Smooth muscle cell of bladder (primary cell): ENCODE results near the gene SLC51B. TPM values are rescaled to one million over a fixed set of nuclear protein-coding genes. Genes with fewer than 3 reads are reported as not detected.

ENCODE experiments used
- total RNA-seq: library from RNA; depleted of rRNA; stranded (reverse); fragments of >200 nt; gene quantifications from 2 replicates; pipeline ENCODE4 v1.2.3, GENCODE V29; 2014

SLC51B gene
- 0.55 and 2.0 TPM in 2 replicates for total RNA-seq

DNA sequence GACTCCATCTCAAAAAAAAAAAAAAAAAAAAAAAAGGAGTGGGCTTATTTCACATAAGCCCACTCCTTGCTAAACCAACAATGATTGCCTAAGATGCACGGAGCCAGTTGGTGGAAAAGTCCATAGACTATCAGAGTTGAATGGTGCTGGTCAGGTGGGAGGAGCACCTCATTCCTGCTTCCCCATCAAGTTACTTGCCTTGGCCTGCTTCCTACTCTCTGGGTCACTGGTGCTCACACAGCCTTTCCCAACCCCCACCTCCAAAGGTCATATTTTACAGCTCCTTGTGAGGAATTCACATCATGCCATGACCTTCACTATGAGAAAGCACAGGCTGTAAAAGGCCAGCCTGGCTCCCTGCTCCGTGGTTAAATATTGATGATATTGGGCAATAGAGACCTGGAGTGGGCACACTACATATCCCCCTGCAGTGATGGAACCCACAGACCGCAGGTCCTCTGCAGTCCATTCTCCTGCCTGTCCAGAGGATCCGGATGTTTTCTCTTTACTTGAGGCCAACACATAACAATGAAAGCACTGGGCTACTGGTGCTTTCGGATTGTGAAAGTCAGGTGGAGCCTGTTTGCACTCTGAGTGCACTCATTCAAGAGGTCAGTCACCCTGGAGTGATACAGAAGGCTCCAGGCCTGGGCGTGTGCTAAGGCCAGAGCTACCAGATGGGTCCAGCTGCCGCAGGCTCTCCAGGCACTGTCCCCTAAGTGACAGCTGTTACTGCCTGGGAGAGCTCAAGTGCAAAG lies at the start of gene SLC51B:
Gene SLC51B (plus strand): TSS at position 664 of the 758 bp plus-strand sequence. CDS start 4,618 bp downstream, outside the sequence.

DNA sequence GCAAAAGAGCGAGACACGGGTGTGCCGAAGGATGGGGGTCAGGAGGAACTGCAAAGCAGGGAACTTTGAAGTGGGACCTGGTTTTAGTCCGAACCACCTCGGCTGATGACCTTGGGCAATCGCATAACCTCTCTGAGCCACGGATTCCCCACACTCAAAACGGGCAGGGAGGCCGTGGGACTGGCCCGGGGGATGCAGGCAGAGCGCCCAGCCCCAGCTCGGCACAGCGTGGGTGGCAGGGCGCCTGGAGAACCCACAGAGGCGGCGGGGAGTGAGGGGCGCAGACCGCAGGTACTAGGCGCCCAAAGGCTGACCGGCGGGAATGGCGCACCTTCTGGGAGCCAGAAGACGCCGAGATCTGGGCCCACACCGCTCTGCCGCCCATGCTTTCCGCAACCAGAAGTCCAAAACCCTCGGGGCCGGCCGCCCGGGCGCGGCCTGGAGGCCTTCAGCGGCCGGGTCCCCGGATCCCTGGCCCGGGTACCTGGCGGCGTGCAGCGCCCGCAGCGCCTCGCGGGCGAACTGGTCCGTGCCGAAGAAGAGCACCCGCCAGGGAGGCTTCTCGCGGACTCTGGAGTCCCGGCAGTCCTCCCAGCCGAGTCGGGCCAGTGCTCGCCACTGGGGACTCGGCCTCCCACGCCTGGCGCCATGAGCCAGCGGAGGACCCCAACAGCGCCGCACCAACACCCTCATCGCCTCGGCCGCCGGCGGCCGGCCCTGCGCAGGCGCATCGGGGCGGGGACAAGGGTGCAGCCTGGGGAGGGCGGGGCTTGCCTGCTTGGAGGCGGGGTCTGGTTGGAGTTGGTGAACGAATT lies 16.1 kb upstream of the SLC51B start, which contains the start of gene MTFMT:
Gene MTFMT (minus strand): TSS at position 719 of the 815 bp plus-strand sequence. CDS start 26 bp downstream, at position 693.

DNA sequence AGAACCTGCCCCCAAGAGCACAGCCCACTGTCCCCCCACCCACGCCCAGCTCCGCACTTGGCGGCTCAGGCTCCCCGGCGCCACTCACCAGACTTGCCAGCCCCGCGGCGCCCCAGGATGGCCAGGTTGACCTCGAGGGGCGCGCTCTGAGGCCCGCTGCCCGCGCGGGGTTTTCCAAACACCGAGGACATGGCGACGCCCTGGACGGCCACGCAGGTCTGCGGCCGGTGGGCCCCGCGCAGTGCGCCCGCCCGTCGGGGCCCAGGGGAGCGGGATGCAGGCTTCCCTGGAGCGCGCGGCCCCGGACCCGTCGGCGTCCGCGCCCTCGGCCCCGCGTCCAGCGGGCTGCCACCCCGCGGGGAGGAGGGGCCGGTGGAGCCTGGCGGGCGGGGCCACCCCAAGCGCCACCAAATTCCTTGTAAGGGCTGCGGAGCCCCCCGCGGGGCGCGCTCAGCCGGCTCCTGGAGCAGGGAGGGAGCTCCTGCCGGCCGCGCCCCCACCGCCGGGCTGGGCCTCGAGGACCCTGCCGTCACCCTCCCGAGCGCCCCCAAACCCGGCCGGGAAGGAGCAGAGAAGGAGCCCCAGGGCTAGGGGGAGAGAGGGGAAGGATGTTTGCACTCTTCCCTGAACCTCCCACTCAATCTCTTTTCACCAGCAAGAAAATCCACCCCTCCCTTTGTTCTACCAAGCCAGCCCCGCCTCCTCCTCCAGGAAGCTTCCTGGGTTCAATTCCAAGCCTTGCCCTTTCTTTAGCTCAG lies 22.6 kb downstream of the SLC51B start, which contains the start of gene RASL12:
Gene RASL12 (minus strand): TSS at position 347 of the 758 bp plus-strand sequence. CDS start 156 bp downstream, at position 191.

DNA sequence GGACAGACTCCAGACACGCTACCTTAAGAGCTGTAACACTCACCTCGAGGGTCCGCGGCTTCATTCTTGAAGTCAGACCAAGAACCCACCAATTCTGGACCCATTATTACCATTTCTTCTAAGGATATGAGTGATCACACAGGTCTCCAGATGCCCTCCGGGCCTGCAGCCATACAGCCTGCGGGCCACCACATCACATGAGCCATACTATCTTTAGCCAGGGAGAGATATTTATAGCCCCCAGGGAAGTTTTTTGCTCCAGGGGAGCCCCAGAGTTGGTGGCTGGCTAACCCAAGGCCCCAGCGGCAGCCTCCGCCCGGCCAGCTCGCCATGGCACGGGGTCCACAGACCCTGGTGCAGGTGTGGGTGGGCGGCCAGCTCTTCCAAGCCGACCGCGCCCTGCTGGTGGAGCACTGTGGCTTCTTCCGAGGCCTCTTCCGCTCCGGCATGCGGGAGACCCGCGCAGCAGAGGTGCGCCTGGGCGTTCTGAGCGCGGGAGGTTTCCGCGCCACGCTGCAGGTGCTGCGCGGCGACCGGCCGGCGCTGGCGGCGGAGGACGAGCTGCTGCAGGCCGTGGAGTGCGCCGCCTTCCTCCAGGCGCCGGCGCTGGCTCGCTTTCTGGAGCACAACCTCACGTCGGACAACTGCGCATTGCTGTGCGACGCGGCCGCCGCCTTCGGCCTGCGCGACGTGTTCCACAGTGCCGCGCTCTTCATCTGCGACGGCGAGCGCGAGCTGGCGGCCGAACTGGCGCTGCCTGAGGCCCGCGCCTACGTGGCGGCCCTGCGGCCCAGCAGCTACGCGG lies 31.5 kb downstream of the SLC51B start, which contains the start of gene KBTBD13:
Gene KBTBD13 (plus strand): TSS at position 261 of the 805 bp plus-strand sequence. CDS start 70 bp downstream, at position 331.

Other genes starting within 250 kb of the SLC51B start
- 4.7 and 7.2 TPM in 2 replicates for gene PIF1, start 219.7 kb upstream of the SLC51B start, total RNA-seq
- gene PLEKHO2, start 203.5 kb upstream of the SLC51B start, total RNA-seq: 28.0 and 30.4 TPM in 2 replicates
- gene ANKDD1A, start 133.5 kb upstream of the SLC51B start, total RNA-seq: 3.3 and 6.2 TPM in 2 replicates
- gene SPG21, start 55.5 kb upstream of the SLC51B start, total RNA-seq: 50.3 and 87.7 TPM in 2 replicates
- 15.3 and 17.4 TPM in 2 replicates for gene MTFMT, start 15.7 kb upstream of the SLC51B start, total RNA-seq
- 3.1 and 6.5 TPM in 2 replicates for gene RASL12, start 22.6 kb downstream of the SLC51B start, total RNA-seq
- not detected in 2 replicates for gene KBTBD13, start 31.4 kb downstream of the SLC51B start, total RNA-seq
- gene UBAP1L, start 69.8 kb downstream of the SLC51B start, total RNA-seq: 0.71 and 1.4 TPM in 2 replicates
- gene PDCD7, start 88.4 kb downstream of the SLC51B start, total RNA-seq: 12.5 and 15.0 TPM in 2 replicates
- gene CLPX, start 140.0 kb downstream of the SLC51B start, total RNA-seq: 42.8 and 46.5 TPM in 2 replicates
- gene CILP, start 166.1 kb downstream of the SLC51B start, total RNA-seq: 0.28 and 0.65 TPM in 2 replicates
- gene PARP16, start 241.5 kb downstream of the SLC51B start, total RNA-seq: 1.8 and 2.1 TPM in 2 replicates